Activated CD8-positive, alpha-beta T cell treated with anti-CD3 and anti-CD28 coated beads, Interleukin-2, amount 10 ng/mL, durations not matched to agents 7 days and 5 days (primary cell): Measurements from ENCODE around the gene TMEM178A. TPM values are rescaled to one million over a fixed set of nuclear protein-coding genes. Genes with fewer than 3 reads are reported as not detected.

Experiments
- ATAC-seq: fragments of 150-1000 bp; cut with Tn5 transposase; one replicate; pipeline ENCODE4 v1.10.0; 2021; ENCODE audit warnings: moderate library complexity
- CTCF ChIA-PET: fragments of 350-600 bp; sonication (Branson Sonifier 250); formaldehyde crosslinking; loops from one replicate; lab custom pipeline; 2021; ENCODE audit warnings: antibody characterized with exemption; lab: Charles Lee
- POLR2A ChIA-PET: fragments of 350-600 bp; sonication (Branson Sonifier 250); formaldehyde crosslinking; loops from one replicate; lab custom pipeline; 2021; ENCODE audit warnings: antibody characterized with exemption; lab: Charles Lee
- DNase-seq: peaks from one replicate; pipeline ENCODE4 v3.0.0-alpha.2; 2020
- H3K27ac Mint-ChIP-seq: one replicate; pipeline ENCODE4 v1.8.0; 2021; ENCODE audit warnings: mild to moderate bottlenecking, mixed read lengths
- H3K27me3 Mint-ChIP-seq: one replicate; pipeline ENCODE4 v1.8.0; 2021; ENCODE audit warnings: low read depth, mixed read lengths
- H3K36me3 Mint-ChIP-seq: one replicate; pipeline ENCODE4 v1.8.0; 2021; ENCODE audit warnings: low read depth, mixed read lengths
- H3K4me1 Mint-ChIP-seq: one replicate; pipeline ENCODE4 v1.8.0; 2021; ENCODE audit warnings: low read depth, mixed read lengths
- H3K4me3 Mint-ChIP-seq: one replicate; pipeline ENCODE4 v1.8.0; 2021; ENCODE audit warnings: mild to moderate bottlenecking, mixed read lengths
- H3K9me3 Mint-ChIP-seq: one replicate; pipeline ENCODE4 v1.8.0; 2022; ENCODE audit warnings: mixed read lengths; ENCODE audit not compliant: insufficient read depth
- total RNA-seq, 2 experiments: library from RNA; stranded (reverse); gene quantifications; one replicate each; pipeline ENCODE4 v1.2.3, GENCODE V29; 2021

Gene TMEM178A
- total RNA-seq, 2 experiments from 2014 or later, result not detected

DNA sequence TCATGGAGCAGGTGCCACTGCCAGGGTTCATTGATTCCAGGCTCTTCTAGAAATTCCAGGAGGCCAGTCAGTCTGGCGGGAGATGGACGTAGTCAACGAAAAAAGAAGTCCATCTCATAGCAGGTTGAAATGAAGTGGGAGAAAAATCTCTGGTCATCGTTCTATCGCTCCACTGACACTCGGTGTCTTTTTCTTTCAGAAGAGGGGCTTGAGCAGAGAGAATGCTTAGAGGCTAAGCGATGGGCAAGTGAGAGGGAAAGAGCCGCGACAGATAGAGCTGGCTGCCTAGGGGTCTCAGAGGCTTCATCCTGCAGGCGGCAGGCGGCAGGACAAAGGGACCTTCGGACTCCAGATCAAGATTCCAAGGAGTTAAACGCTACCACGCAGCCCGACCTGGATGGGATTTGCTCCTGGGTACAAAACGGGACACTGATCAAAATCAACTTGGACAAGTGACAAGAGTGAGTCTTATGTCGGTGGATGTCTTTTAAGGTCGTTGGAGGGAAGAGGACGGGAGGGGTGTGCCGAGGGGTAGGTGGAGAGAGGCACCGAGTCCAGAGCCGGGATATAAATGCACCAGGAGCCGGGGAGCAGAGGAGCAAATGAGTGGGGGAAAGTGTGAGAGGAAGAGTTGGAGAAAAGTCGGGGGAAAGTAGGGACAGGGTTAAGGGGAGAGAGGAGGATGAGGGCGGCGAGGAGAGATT, 677 bp upstream of the TMEM178A start:
- no peaks in the 10 kb centered on the region for H3K36me3 Mint-ChIP-seq
- ChIA-PET CTCF (no interaction called here), POLR2A (no interaction called here)
- no peak for ATAC-seq
- H3K9me3 Mint-ChIP-seq, result no peaks in the 10 kb centered on the region
- H3K27ac Mint-ChIP-seq, result no peak overlapping the region
- peak overlapping the region; percentile 50 for H3K4me3 Mint-ChIP-seq
- H3K4me1 Mint-ChIP-seq, result peaks cover 12% of the 10 kb centered on the region
- DNase-seq, result no peak
- peaks cover 73% of the 10 kb centered on the region for H3K27me3 Mint-ChIP-seq

DNA sequence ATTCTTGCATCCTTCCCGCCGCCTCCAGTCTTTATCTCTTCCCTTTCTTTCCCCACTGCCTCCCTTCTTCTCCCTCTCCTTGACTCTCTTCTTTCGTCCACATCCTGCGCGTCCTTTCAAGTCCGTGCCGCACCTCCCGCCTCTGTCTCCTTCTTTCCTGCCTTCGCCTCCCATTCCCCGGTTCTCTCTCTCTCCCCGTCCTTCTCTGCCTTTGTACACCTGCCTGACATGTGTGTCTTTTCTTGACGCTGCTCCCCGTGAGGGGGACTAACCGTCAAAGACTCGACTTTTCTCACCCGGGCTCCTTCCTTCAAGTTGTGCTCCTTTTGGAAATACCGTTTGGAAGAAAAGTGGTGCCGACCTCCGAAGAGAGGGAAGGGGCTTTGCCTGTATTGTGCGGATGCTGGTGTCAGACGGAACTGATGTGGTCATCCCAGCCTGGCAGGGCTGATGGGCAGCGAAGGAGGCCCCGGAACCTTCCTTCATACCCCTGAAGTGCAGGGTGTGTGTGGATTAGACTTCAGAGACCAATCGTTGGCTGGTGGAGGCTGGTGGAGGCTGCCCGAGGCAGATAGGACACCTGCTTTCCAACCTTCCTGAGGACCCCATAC, 879 bp downstream of the TMEM178A start:
- DNase-seq, result no peak
- Mint-ChIP-seq H3K36me3 (no peaks in the 10 kb centered on the region), H3K27ac (no peak overlapping the region), H3K9me3 (no peaks in the 10 kb centered on the region), H3K4me1 (peaks cover 12% of the 10 kb centered on the region), H3K27me3 (peaks cover 74% of the 10 kb centered on the region), H3K4me3 (peak overlapping the region; percentile 56)
- ChIA-PET POLR2A (no interaction called here), CTCF (no interaction called here)
- ATAC-seq, result no peak

DNA sequence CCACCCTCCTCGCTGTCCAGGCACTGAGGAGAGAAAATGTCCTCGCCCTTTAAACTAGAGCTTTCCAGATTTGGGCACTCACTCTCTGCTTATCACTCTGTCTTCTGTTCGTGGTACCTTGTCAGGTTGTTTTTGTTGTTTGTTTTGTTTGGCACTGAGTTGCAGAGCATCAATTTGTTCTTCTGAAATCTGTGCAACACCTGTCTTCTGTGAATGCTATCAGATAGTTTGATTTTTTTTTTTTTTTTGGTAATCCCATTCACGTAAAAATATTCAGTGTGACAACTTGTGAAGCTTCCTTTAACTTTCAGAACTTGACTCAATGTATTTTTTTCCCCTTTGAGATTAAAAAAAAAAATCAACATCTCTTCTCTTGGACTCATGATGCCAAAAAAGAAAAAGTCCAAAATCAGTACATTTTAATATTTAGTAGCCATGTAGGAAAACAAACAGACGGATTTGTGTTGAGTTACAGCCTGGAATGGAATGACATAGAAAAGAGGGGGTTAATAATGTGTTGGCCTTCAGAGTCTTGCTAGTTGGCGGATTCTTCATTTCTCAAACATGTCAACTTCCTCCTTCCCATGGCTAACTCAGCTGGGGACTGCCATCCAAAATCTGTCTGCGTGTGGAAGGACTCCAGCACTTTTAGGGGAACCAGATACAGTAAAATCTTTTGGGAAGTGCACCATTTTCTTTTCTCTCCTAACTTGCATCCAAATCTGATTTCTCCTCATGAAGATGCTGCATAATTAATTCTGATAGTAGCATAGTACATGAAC, 1.6 kb downstream of the TMEM178A start:
- Mint-ChIP-seq H3K4me1 (peaks cover 12% of the 10 kb centered on the region), H3K9me3 (no peaks in the 10 kb centered on the region), H3K27ac (no peak overlapping the region), H3K27me3 (peaks cover 73% of the 10 kb centered on the region), H3K36me3 (no peaks in the 10 kb centered on the region), H3K4me3 (peak overlapping the region; percentile 42)
- ATAC-seq (no peak), DNase-seq (no peak)
- POLR2A ChIA-PET, result no interaction called here
- CTCF ChIA-PET, result no interaction called here

- ChIA-PET CTCF (no interaction called here), POLR2A (no interaction called here)
- no peaks in the 10 kb centered on the region for H3K36me3 Mint-ChIP-seq
- ATAC-seq (no peak), DNase-seq (no peak)
- peaks cover 71% of the 10 kb centered on the region for H3K27me3 Mint-ChIP-seq
- no peak overlapping the region for H3K27ac Mint-ChIP-seq
- H3K4me3 Mint-ChIP-seq, result no peak overlapping the region
- no peaks in the 10 kb centered on the region for H3K9me3 Mint-ChIP-seq
- H3K4me1 Mint-ChIP-seq, result peaks cover 12% of the 10 kb centered on the region
Measured at GRCh38 chr2:39667886-39668276, 2.2 kb downstream of the TMEM178A start.

DNA sequence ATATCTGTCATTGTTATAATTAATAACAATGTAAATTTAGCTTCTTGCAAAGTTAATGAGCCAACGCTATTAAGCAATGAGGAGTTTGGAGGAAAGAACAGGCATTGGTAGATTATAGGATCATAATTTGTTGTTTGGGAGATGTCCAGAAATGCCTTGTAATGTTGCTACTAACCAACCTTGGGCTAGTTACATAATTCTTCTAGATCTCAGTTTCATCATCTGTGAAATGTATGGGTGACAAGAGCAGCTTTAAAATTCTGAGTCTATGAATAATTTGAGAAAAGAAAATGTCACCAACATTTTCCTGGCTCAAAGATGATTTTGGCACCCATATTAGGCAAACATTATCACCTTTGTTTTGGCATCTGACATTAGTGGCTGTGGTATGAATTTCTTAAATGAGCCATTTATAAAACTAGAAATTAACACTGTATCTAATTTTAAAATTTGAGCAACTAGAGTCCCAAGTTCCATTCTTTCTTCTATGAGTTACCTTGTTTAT, 2.9 kb downstream of the TMEM178A start:
- CTCF ChIA-PET, result no interaction called here
- peaks cover 64% of the 10 kb centered on the region for H3K27me3 Mint-ChIP-seq
- DNase-seq (no peak), ATAC-seq (no peak)
- H3K36me3 Mint-ChIP-seq, result no peaks in the 10 kb centered on the region
- H3K27ac Mint-ChIP-seq, result no peak overlapping the region
- H3K4me1 Mint-ChIP-seq, result peaks cover 12% of the 10 kb centered on the region
- no peaks in the 10 kb centered on the region for H3K9me3 Mint-ChIP-seq
- POLR2A ChIA-PET, result no interaction called here
- no peak overlapping the region for H3K4me3 Mint-ChIP-seq

- CTCF ChIA-PET, result no interaction called here
- no peaks in the 10 kb centered on the region for H3K36me3 Mint-ChIP-seq
- peaks cover 3% of the 10 kb centered on the region for H3K4me1 Mint-ChIP-seq
- no peak overlapping the region for H3K27ac Mint-ChIP-seq
- H3K27me3 Mint-ChIP-seq, result peaks cover 45% of the 10 kb centered on the region
- H3K4me3 Mint-ChIP-seq, result no peak overlapping the region
- H3K9me3 Mint-ChIP-seq, result no peaks in the 10 kb centered on the region
- DNase-seq (no peak), ATAC-seq (no peak)
- POLR2A ChIA-PET, result no interaction called here
Measured at GRCh38 chr2:39671604-39672003, 5.9 kb downstream of the TMEM178A start.

GRCh38 chr2:39673018-39673417, 7.3 kb downstream of the TMEM178A start:
- ChIA-PET POLR2A (no interaction called here), CTCF (no interaction called here)
- H3K4me1 Mint-ChIP-seq, result no peaks in the 10 kb centered on the region
- H3K36me3 Mint-ChIP-seq, result no peaks in the 10 kb centered on the region
- no peak for ATAC-seq
- no peaks in the 10 kb centered on the region for H3K9me3 Mint-ChIP-seq
- no peak overlapping the region for H3K27ac Mint-ChIP-seq
- H3K4me3 Mint-ChIP-seq, result no peak overlapping the region
- peaks cover 33% of the 10 kb centered on the region for H3K27me3 Mint-ChIP-seq
- no peak for DNase-seq

- no peak for ATAC-seq
- Mint-ChIP-seq H3K27me3 (peaks cover 23% of the 10 kb centered on the region), H3K4me3 (no peak overlapping the region), H3K9me3 (no peaks in the 10 kb centered on the region), H3K4me1 (no peaks in the 10 kb centered on the region), H3K27ac (no peak overlapping the region), H3K36me3 (no peaks in the 10 kb centered on the region)
- DNase-seq, result no peak
- CTCF ChIA-PET, result no interaction called here
- POLR2A ChIA-PET, result no interaction called here
Measured at GRCh38 chr2:39676342-39676741, 10.6 kb downstream of the TMEM178A start.

GRCh38 chr2:39678170-39678569, 12.5 kb downstream of the TMEM178A start:
- Mint-ChIP-seq H3K4me1 (no peaks in the 10 kb centered on the region), H3K9me3 (no peaks in the 10 kb centered on the region), H3K27me3 (peaks cover 17% of the 10 kb centered on the region), H3K36me3 (no peaks in the 10 kb centered on the region), H3K4me3 (no peak overlapping the region), H3K27ac (no peak overlapping the region)
- DNase-seq, result no peak
- CTCF ChIA-PET, result no interaction called here
- ATAC-seq, result no peak
- POLR2A ChIA-PET, result no interaction called here

- DNase-seq (no peak), ATAC-seq (no peak)
- CTCF ChIA-PET, result no interaction called here
- Mint-ChIP-seq H3K4me1 (no peaks in the 10 kb centered on the region), H3K36me3 (no peaks in the 10 kb centered on the region), H3K27ac (no peak overlapping the region), H3K9me3 (no peaks in the 10 kb centered on the region), H3K27me3 (peaks cover 22% of the 10 kb centered on the region), H3K4me3 (no peak overlapping the region)
- POLR2A ChIA-PET, result no interaction called here
Measured at GRCh38 chr2:39679805-39680204, 14.1 kb downstream of the TMEM178A start.

GRCh38 chr2:39682066-39682692, 16.5 kb downstream of the TMEM178A start:
- ATAC-seq (no peak), DNase-seq (no peak)
- Mint-ChIP-seq H3K4me1 (no peaks in the 10 kb centered on the region), H3K27ac (no peak overlapping the region), H3K36me3 (no peaks in the 10 kb centered on the region), H3K4me3 (no peak overlapping the region), H3K9me3 (no peaks in the 10 kb centered on the region), H3K27me3 (peaks cover 25% of the 10 kb centered on the region)
- ChIA-PET POLR2A (no interaction called here), CTCF (no interaction called here)
